ENCODE results near the gene THUMPD3. TPM values are rescaled to one million over a fixed set of nuclear protein-coding genes. Genes with fewer than 3 reads are reported as not detected.

THUMPD3 gene
- total RNA-seq, 1 experiment from 2014 or later: 62.2 TPM

GRCh38 chr3:9398700-9399336 lies 36.0 kb downstream of the THUMPD3 start:
- Histone ChIP-seq H3K4me3 (ENCODE audit: low read depth, low read length) (peak overlapping the region; percentile 93), H3K9me3 (no peaks in the 10 kb centered on the region), H3K27me3 (replicated peaks; ENCODE audit: control insufficient read depth, insufficient read depth, low read length) (no peaks in the 10 kb centered on the region), H3K36me3 (ENCODE audit: control insufficient read depth, insufficient read depth, low read length) (no peaks in the 10 kb centered on the region), H3K4me1 (peaks cover 51% of the 10 kb centered on the region)
- TSS peak; percentile 31 for BruUV-seq (replicated peaks)
- no peaks in the 10 kb centered on the region for H3K9me3 Mint-ChIP-seq (ENCODE audit: unreplicated experiment)
- DNase-seq: peak in 1 of 2 experiments; percentile 38
- ChIA-PET POLR2A (interaction anchor here (0.6 kb wide), 1 partner anchor 47 kb away, joined by 4 read pairs; no protein-coding TSS in a partner anchor), CTCF (interaction anchor here (1.3 kb wide), 1 partner anchor 23 kb away, joined by 5 read pairs; no protein-coding TSS in a partner anchor)
- H3K36me3 Mint-ChIP-seq (ENCODE audit: insufficient read depth, unreplicated experiment): peaks cover 44% of the 10 kb centered on the region
- H3K27me3 Mint-ChIP-seq (ENCODE audit: insufficient read depth, unreplicated experiment): no peaks in the 10 kb centered on the region
- peak overlapping the region; percentile 95 for H3K27ac Mint-ChIP-seq (ENCODE audit: unreplicated experiment)
- peak overlapping the region; percentile 94 for H3K4me3 Mint-ChIP-seq (ENCODE audit: unreplicated experiment)
- no peak for TF ChIP-seq CTCF (IDR thresholded peaks at IDR 0.05; ENCODE audit: insufficient read depth in 1 of 2, low read depth in 1 of 2, low read length in 1 of 2, severe bottlenecking in 1 of 2, unreplicated experiment in 1 of 2)
- H3K4me1 Mint-ChIP-seq (ENCODE audit: low read depth, unreplicated experiment): peaks cover 32% of the 10 kb centered on the region
- intact Hi-C loops (cut with micrococcal nuclease; ENCODE audit: unreplicated experiment): no loop called here

GRCh38 chr3:9399337-9399703 lies 36.5 kb downstream of the THUMPD3 start:
- Histone ChIP-seq H3K9me3 (no peaks in the 10 kb centered on the region), H3K4me3 (ENCODE audit: low read depth, low read length) (peak overlapping the region; percentile 93), H3K36me3 (ENCODE audit: control insufficient read depth, insufficient read depth, low read length) (no peaks in the 10 kb centered on the region), H3K27me3 (replicated peaks; ENCODE audit: control insufficient read depth, insufficient read depth, low read length) (no peaks in the 10 kb centered on the region), H3K4me1 (peaks cover 52% of the 10 kb centered on the region)
- Mint-ChIP-seq H3K27me3 (ENCODE audit: insufficient read depth, unreplicated experiment) (no peaks in the 10 kb centered on the region), H3K4me1 (ENCODE audit: low read depth, unreplicated experiment) (peaks cover 31% of the 10 kb centered on the region), H3K27ac (ENCODE audit: unreplicated experiment) (peak overlapping the region; percentile 95), H3K4me3 (ENCODE audit: unreplicated experiment) (peak overlapping the region; percentile 94), H3K36me3 (ENCODE audit: insufficient read depth, unreplicated experiment) (peaks cover 39% of the 10 kb centered on the region), H3K9me3 (ENCODE audit: unreplicated experiment) (no peaks in the 10 kb centered on the region)
- DNase-seq: no peak
- ChIA-PET POLR2A (interaction anchor here (0.5 to 1.2 kb wide), 3 partner anchors 36 to 804 kb away, joined by 3 to 4 read pairs (median 3); partner anchors contain the start of gene THUMPD3), CTCF (interaction anchor here (1.3 kb wide), 1 partner anchor 23 kb away, joined by 5 read pairs; no protein-coding TSS in a partner anchor)
- intact Hi-C loops (cut with micrococcal nuclease; ENCODE audit: unreplicated experiment): no loop called here
- TF ChIP-seq CTCF (IDR thresholded peaks at IDR 0.05; ENCODE audit: insufficient read depth in 1 of 2, low read depth in 1 of 2, low read length in 1 of 2, severe bottlenecking in 1 of 2, unreplicated experiment in 1 of 2): no peak
- BruUV-seq (replicated peaks): no TSS peak

- Mint-ChIP-seq H3K4me3 (ENCODE audit: unreplicated experiment) (peak overlapping the region; percentile 94), H3K27me3 (ENCODE audit: insufficient read depth, unreplicated experiment) (no peaks in the 10 kb centered on the region), H3K9me3 (ENCODE audit: unreplicated experiment) (no peaks in the 10 kb centered on the region), H3K36me3 (ENCODE audit: insufficient read depth, unreplicated experiment) (peaks cover 34% of the 10 kb centered on the region), H3K27ac (ENCODE audit: unreplicated experiment) (peak overlapping the region; percentile 95), H3K4me1 (ENCODE audit: low read depth, unreplicated experiment) (peaks cover 30% of the 10 kb centered on the region)
- no TSS peak for BruUV-seq (replicated peaks)
- H3K27me3 ChIP-seq (replicated peaks; ENCODE audit: control insufficient read depth, insufficient read depth, low read length): no peaks in the 10 kb centered on the region
- POLR2A ChIA-PET: interaction anchor here (0.5 to 1.2 kb wide), 3 partner anchors 37 to 804 kb away, joined by 3 to 4 read pairs (median 3); partner anchors contain the start of gene THUMPD3
- intact Hi-C loops (cut with micrococcal nuclease; ENCODE audit: unreplicated experiment): no loop called here
- DNase-seq: peak; percentile 63 to 75
- H3K36me3 ChIP-seq (ENCODE audit: control insufficient read depth, insufficient read depth, low read length): no peaks in the 10 kb centered on the region
- H3K9me3 ChIP-seq: no peaks in the 10 kb centered on the region
- H3K4me1 ChIP-seq: peaks cover 52% of the 10 kb centered on the region
- CTCF ChIA-PET: interaction anchor here (1.3 kb wide), 1 partner anchor 22 kb away, joined by 5 read pairs; no protein-coding TSS in a partner anchor
- no peak for TF ChIP-seq CTCF (IDR thresholded peaks at IDR 0.05; ENCODE audit: insufficient read depth in 1 of 2, low read depth in 1 of 2, low read length in 1 of 2, severe bottlenecking in 1 of 2, unreplicated experiment in 1 of 2)
- peak overlapping the region; percentile 93 for H3K4me3 ChIP-seq (ENCODE audit: low read depth, low read length)
These were observed 36.9 kb downstream of the THUMPD3 start for GRCh38 chr3:9399746-9400145.
